ENCODE data around the gene UBE2QL1.

The UBE2QL1 gene

GRCh38 chr5:6404129-6404528 lies 44.5 kb upstream of the UBE2QL1 start:
- Histone ChIP-seq H3K9me3 (no peaks in the 10 kb centered on the region), H3K4me1 (no peaks in the 10 kb centered on the region), H3K27me3 (no peaks in the 10 kb centered on the region), H3K4me3 (ENCODE audit: low read depth, low read length) (no peak overlapping the region), H3K36me3 (no peaks in the 10 kb centered on the region)
- DNase-seq = no peak
- no peak for TF ChIP-seq CTCF (IDR thresholded peaks at IDR 0.05; ENCODE audit: low read depth, low read length)

GRCh38 chr5:6405591-6405990 lies 43.1 kb upstream of the UBE2QL1 start:
- no peak for TF ChIP-seq CTCF (IDR thresholded peaks at IDR 0.05; ENCODE audit: low read depth, low read length)
- no peaks in the 10 kb centered on the region for H3K4me1 ChIP-seq

GRCh38 chr5:6407558-6408259 lies 41.0 kb upstream of the UBE2QL1 start:
- TF ChIP-seq CTCF (IDR thresholded peaks at IDR 0.05; ENCODE audit: low read depth, low read length) = no peak
- Histone ChIP-seq H3K36me3 (no peaks in the 10 kb centered on the region), H3K9me3 (no peaks in the 10 kb centered on the region), H3K27me3 (0 out of 2 replicates have a peak, but pooled peaks cover 2% of the 10 kb centered on the region), H3K4me3 (ENCODE audit: low read depth, low read length) (no peak overlapping the region), H3K4me1 (no peaks in the 10 kb centered on the region)
- DNase-seq = no peak

More at GRCh38 chr5:6405591-6405990, 43.1 kb upstream of the UBE2QL1 start:
- Histone ChIP-seq H3K9me3 (no peaks in the 10 kb centered on the region), H3K4me3 (ENCODE audit: low read depth, low read length) (no peak overlapping the region), H3K36me3 (no peaks in the 10 kb centered on the region), H3K27me3 (no peaks in the 10 kb centered on the region)
- no peak for DNase-seq

GRCh38 chr5:6408260-6408596 lies 40.4 kb upstream of the UBE2QL1 start:
- Histone ChIP-seq H3K4me3 (ENCODE audit: low read depth, low read length) (no peak overlapping the region), H3K36me3 (no peaks in the 10 kb centered on the region), H3K27me3 (0 out of 2 replicates have a peak, but pooled peaks cover 6% of the 10 kb centered on the region), H3K4me1 (no peaks in the 10 kb centered on the region), H3K9me3 (no peaks in the 10 kb centered on the region)
- DNase-seq = no peak
- TF ChIP-seq CTCF (IDR thresholded peaks at IDR 0.05; ENCODE audit: low read depth, low read length) = no peak

- Histone ChIP-seq H3K4me3 (ENCODE audit: low read depth, low read length) (no peak overlapping the region), H3K36me3 (no peaks in the 10 kb centered on the region), H3K27me3 (0 out of 2 replicates have a peak, but pooled peaks cover 6% of the 10 kb centered on the region), H3K9me3 (no peaks in the 10 kb centered on the region), H3K4me1 (no peaks in the 10 kb centered on the region)
- DNase-seq = no peak
- no peak for TF ChIP-seq CTCF (IDR thresholded peaks at IDR 0.05; ENCODE audit: low read depth, low read length)
Observed at GRCh38 chr5:6408627-6409446, 39.8 kb upstream of the UBE2QL1 start.

- H3K9me3 ChIP-seq = no peaks in the 10 kb centered on the region
- DNase-seq = no peak
- no peaks in the 10 kb centered on the region for H3K36me3 ChIP-seq
- TF ChIP-seq CTCF (IDR thresholded peaks at IDR 0.05; ENCODE audit: low read depth, low read length) = no peak
- H3K27me3 ChIP-seq = 0 out of 2 replicates have a peak, but pooled peaks cover 6% of the 10 kb centered on the region
- H3K4me3 ChIP-seq (ENCODE audit: low read depth, low read length) = no peak overlapping the region
- no peaks in the 10 kb centered on the region for H3K4me1 ChIP-seq
Observed at GRCh38 chr5:6410421-6410820, 38.2 kb upstream of the UBE2QL1 start.
